AG09309 (cell line): ENCODE measurements around the gene MED13L.

Experiments
- DNase-seq: peaks from one replicate; pipeline ENCODE4 v3.0.0-alpha.2; 2010; ENCODE audit warnings: low read depth
- H3K4me3 ChIP-seq: 2 replicates; pipeline ENCODE4 v1.5.1; 2011; ENCODE audit warnings: mild to moderate bottlenecking, low read depth, low read length, moderate library complexity; ENCODE audit not compliant: control insufficient read depth
- CTCF ChIP-seq: IDR thresholded peaks from 2 replicates; pipeline ENCODE4 v1.5.1; 2011; ENCODE audit warnings: mild to moderate bottlenecking, low read depth, low read length, inconsistent platforms; ENCODE audit not compliant: insufficient read depth, control insufficient read depth; ENCODE audit errors: missing control alignments

Gene MED13L

GRCh38 chr12:116054280-116054679 is 223.2 kb downstream of the MED13L start:
- no peak overlapping the region for H3K4me3 ChIP-seq
- no peak for DNase-seq
- TF ChIP-seq CTCF: no peak

- DNase-seq: peak; percentile 75
- no peak for TF ChIP-seq CTCF
- no peak overlapping the region for H3K4me3 ChIP-seq
Measured at GRCh38 chr12:116053479-116054200, 223.9 kb downstream of the MED13L start.

- no peak for TF ChIP-seq CTCF
- no peak overlapping the region for H3K4me3 ChIP-seq
- DNase-seq: no peak
Measured at GRCh38 chr12:116050275-116050674, 227.2 kb downstream of the MED13L start.

- TF ChIP-seq CTCF: no peak
- DNase-seq: no peak
Measured at GRCh38 chr12:116048879-116049278, 228.6 kb downstream of the MED13L start.

GRCh38 chr12:116046039-116046438 is 231.5 kb downstream of the MED13L start:
- no peak for DNase-seq
- no peak for TF ChIP-seq CTCF
- no peak overlapping the region for H3K4me3 ChIP-seq

More at GRCh38 chr12:116048879-116049278, 228.6 kb downstream of the MED13L start:
- no peak overlapping the region for H3K4me3 ChIP-seq

GRCh38 chr12:116045150-116045549 is 232.3 kb downstream of the MED13L start:
- H3K4me3 ChIP-seq: no peak overlapping the region
- no peak for DNase-seq
- no peak for TF ChIP-seq CTCF
